ENCODE results near the gene JAK2. TPM values are rescaled to one million over a fixed set of nuclear protein-coding genes. Genes with fewer than 3 reads are reported as not detected.

Gene JAK2
- 1.5 to 3.6 TPM (median 2.8 TPM) in 5 replicates for total RNA-seq (2022; extraction: Qiagen RNA extraction; ENCODE audit: low read depth)

DNA sequence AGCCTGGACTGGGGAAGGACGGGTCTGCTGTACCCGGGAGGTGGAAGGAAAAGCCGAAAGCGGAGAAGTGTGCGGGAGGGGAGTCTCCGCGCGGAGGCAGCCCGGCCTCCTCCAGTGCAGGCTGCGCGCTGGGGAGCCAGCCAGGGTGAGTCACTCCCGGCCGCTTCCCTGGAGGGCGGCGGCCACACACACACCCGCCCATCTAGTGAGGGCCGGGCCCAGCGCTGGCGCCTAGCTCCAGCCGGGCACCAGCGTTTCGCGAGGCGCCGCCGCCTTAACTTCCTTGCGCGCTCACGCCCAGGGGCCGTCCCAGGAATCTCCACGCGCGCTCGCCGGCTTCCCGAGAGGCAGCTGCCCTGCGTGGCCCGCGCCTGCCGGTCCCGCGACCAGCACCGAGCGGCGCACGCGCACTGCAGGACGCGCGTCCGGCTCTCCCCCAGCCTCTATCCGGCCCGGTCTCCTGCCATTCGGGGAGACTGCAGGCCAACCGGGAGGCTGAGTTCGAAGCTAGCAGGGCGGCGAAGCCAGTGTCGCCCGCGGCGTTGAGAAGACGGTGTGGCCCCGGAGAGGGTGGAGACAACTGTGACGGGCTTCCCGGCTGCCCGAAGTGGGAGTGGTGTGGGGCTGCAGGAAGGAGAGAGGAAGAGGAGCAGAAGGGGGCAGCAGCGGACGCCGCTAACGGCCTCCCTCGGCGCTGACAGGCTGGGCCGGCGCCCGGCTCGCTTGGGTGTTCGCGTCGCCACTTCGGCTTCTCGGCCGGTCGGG lies at the start of gene JAK2:
Gene JAK2 (plus strand): TSS at position 652 of the 765 bp plus-strand sequence. CDS start 36,716 bp downstream, outside the sequence.

Other genes with a start within 250 kb of the JAK2 start
- 40.1 to 61.0 TPM (median 53.0 TPM) in 5 replicates for gene AK3, start 244.1 kb upstream of the JAK2 start, total RNA-seq (2022; extraction: Qiagen RNA extraction; ENCODE audit: low read depth)
- gene RCL1, start 192.3 kb upstream of the JAK2 start, total RNA-seq (2022; extraction: Qiagen RNA extraction; ENCODE audit: low read depth), result 40.0 to 45.1 TPM (median 42.7 TPM) in 5 replicates
- not detected in 5 replicates for gene INSL6, start 200.4 kb downstream of the JAK2 start, total RNA-seq (2022; extraction: Qiagen RNA extraction; ENCODE audit: low read depth)
- 13.6 to 17.0 TPM (median 16.2 TPM) in 5 replicates for gene INSL4, start 246.1 kb downstream of the JAK2 start, total RNA-seq (2022; extraction: Qiagen RNA extraction; ENCODE audit: low read depth)

All from A549 treated with ZK216348 at 1 μM for 4 hours (cell line).